HCT116 (cell line): Measurements from ENCODE around the gene MMP21. TPM values are rescaled to one million over a fixed set of nuclear protein-coding genes. Genes with fewer than 3 reads are reported as not detected.
A peak's percentile ranks its signal among the peaks of the same experiment; 100 is the strongest.

Experiments used
- ATAC-seq: fragments of 200-7000 bp; cut with Tn5 transposase; 2 replicates; pipeline ENCODE4 v1.9.1; 2020; ENCODE audit warnings: mild to moderate bottlenecking, moderate library complexity
- BruUV-seq: library from RNA; stranded (reverse); fragments of 400-500 nt; replicated peaks from 2 replicates; lab custom pipeline; 2021; lab: Mats Ljungman, UMichigan
- CTCF ChIA-PET: fragments of 300-600 bp; sonication (Branson Sonifier 250); formaldehyde crosslinking; loops from one replicate; lab custom pipeline; 2021; ENCODE audit warnings: antibody characterized with exemption; lab: Charles Lee
- POLR2A ChIA-PET: fragments of 300-600, 350-600 bp; sonication (Branson Sonifier 250); formaldehyde crosslinking; loops from one replicate; lab custom pipeline; 2021; ENCODE audit warnings: antibody characterized with exemption; lab: Charles Lee
- RAD21 ChIA-PET, 2 experiments: fragments of 300-600 bp; sonication (Branson Sonifier 250); formaldehyde crosslinking; loops; one replicate each; lab custom pipeline; 2023; ENCODE audit warnings: low total read pairs in 2 of 2; ENCODE audit not compliant: uncharacterized antibody in 2 of 2, unreplicated experiment in 2 of 2, low non-redundant PET in 1 of 2; lab: Charles Lee
- DNase-seq: peaks from one replicate; pipeline ENCODE4 v3.0.0-alpha.2; 2010; ENCODE audit warnings: low read depth, low spot score
- H2AFZ ChIP-seq: fragments of 200-600 bp; shearing (Covaris generic), sonication (generic); 2 replicates; pipeline ENCODE4 v1.6.1; 2017; ENCODE audit warnings: low read depth, mixed run types, mixed read lengths, antibody characterized with exemption, low read length; ENCODE audit not compliant: poor library complexity, severe bottlenecking
- H3K27ac ChIP-seq: 2 replicates; pipeline ENCODE4 v1.5.1; 2012; ENCODE audit warnings: low read depth, low read length
- H3K27me3 ChIP-seq: fragments of 200-600 bp; sonication (generic); 2 replicates; pipeline ENCODE4 v1.6.1; 2016; ENCODE audit warnings: mixed run types, low read length, mixed read lengths; ENCODE audit not compliant: insufficient read depth
- H3K36me3 ChIP-seq, 2 experiments: fragments of 200-500 bp in 1 of 2; fragments of 200-600 bp in 1 of 2; sonication (Bioruptor generic) in 1 of 2; sonication (generic) in 1 of 2; 2 replicates each; pipeline versions ENCODE4 v1.5.1 to v1.6.1; 2014 to 2016; ENCODE audit warnings: low read length in 2 of 2, inconsistent platforms in 1 of 2, mixed read lengths in 1 of 2, mixed run types in 1 of 2; ENCODE audit not compliant: insufficient read depth in 2 of 2, control insufficient read depth in 1 of 2
- H3K4me1 ChIP-seq, 2 experiments: fragments of 200-600 bp in 1 of 2; sonication (generic) in 1 of 2; 2 replicates each; pipeline versions ENCODE4 v1.5.1 to v1.6.1; 2012 to 2017; ENCODE audit warnings: low read length in 2 of 2, inconsistent platforms in 1 of 2, mild to moderate bottlenecking in 1 of 2, mixed read lengths in 1 of 2, mixed run types in 1 of 2, moderate library complexity in 1 of 2; ENCODE audit not compliant: insufficient read depth in 2 of 2, control insufficient read depth in 1 of 2
- H3K4me2 ChIP-seq: fragments of 200-600 bp; sonication (generic); 2 replicates; pipeline ENCODE4 v1.6.1; 2017; ENCODE audit warnings: mixed run types, low read length, mixed read lengths
- H3K4me3 ChIP-seq, 2 experiments: fragments of 200-600 bp in 1 of 2; sonication (generic) in 1 of 2; replicated peaks in 1 of 2; 2 replicates each; pipeline ENCODE4 v1.5.1; 2011 to 2016; ENCODE audit warnings: low read length in 2 of 2, control low read depth in 1 of 2, low read depth in 1 of 2, mild to moderate bottlenecking in 1 of 2, mixed read lengths in 1 of 2, mixed run types in 1 of 2
- H3K79me2 ChIP-seq: fragments of 200-600 bp; sonication (generic); 2 replicates; pipeline ENCODE4 v1.6.1; 2017; ENCODE audit warnings: mild to moderate bottlenecking, mixed run types, low read length, moderate library complexity, mixed read lengths; ENCODE audit not compliant: insufficient read depth
- H3K9ac ChIP-seq: fragments of 200-600 bp; sonication (generic); 2 replicates; pipeline ENCODE4 v1.6.1; 2016; ENCODE audit warnings: low read length, mixed read lengths
- H3K9me2 ChIP-seq: fragments of 200-600 bp; sonication (generic), shearing (Covaris generic); 2 replicates; pipeline ENCODE4 v1.6.1; 2017; ENCODE audit warnings: mixed run types, mild to moderate bottlenecking, moderate library complexity; ENCODE audit not compliant: insufficient read depth
- H3K9me3 ChIP-seq, 2 experiments: fragments of 200-500 bp in 1 of 2; fragments of 200-600 bp in 1 of 2; sonication (Bioruptor generic) in 1 of 2; sonication (generic) in 1 of 2; 2 replicates each; pipeline ENCODE4 v1.6.1; 2014 to 2017; ENCODE audit warnings: low read length in 2 of 2, mixed read lengths in 2 of 2, inconsistent platforms in 1 of 2, low read depth in 1 of 2, mild to moderate bottlenecking in 1 of 2, mixed run types in 1 of 2, moderate library complexity in 1 of 2; ENCODE audit not compliant: control insufficient read depth in 1 of 2, insufficient read depth in 1 of 2
- H4K20me1 ChIP-seq: fragments of 200-600 bp; sonication (generic), shearing (Covaris generic); 2 replicates; pipeline ENCODE4 v1.6.1; 2017; ENCODE audit warnings: mixed run types, mild to moderate bottlenecking, moderate library complexity; ENCODE audit not compliant: insufficient read depth
- CBX3 ChIP-seq: IDR thresholded peaks from 2 replicates; pipeline ENCODE4 v1.6.1; 2012; ENCODE audit warnings: low read depth
- CEBPB ChIP-seq: IDR thresholded peaks from 2 replicates; pipeline ENCODE4 v1.6.1; 2012; ENCODE audit warnings: low read depth
- EGR1 ChIP-seq: IDR thresholded peaks from 2 replicates; pipeline ENCODE4 v1.6.1; 2012; ENCODE audit warnings: low read depth
- EZH2 ChIP-seq: fragments of 200-600 bp; sonication (generic); IDR thresholded peaks from 2 replicates; pipeline ENCODE4 v1.6.1; 2017; ENCODE audit warnings: antibody characterized with exemption, mixed run types
- FOSL1 ChIP-seq: IDR thresholded peaks from 2 replicates; pipeline ENCODE4 v1.6.1; 2012; ENCODE audit warnings: low read depth
- POLR2AphosphoS5 ChIP-seq: IDR thresholded peaks from 2 replicates; pipeline ENCODE4 v1.6.1; 2011; ENCODE audit warnings: mild to moderate bottlenecking, low read depth, low read length, moderate library complexity
- SIN3A ChIP-seq: IDR thresholded peaks from 2 replicates; pipeline ENCODE4 v1.6.1; 2012; ENCODE audit warnings: low read depth
- SP1 ChIP-seq: IDR thresholded peaks from 2 replicates; pipeline ENCODE4 v1.6.1; 2012; ENCODE audit warnings: low read depth
- SRF ChIP-seq: IDR thresholded peaks from 2 replicates; pipeline ENCODE4 v1.6.1; 2012; ENCODE audit warnings: low read depth
- YY1 ChIP-seq: IDR thresholded peaks from 2 replicates; pipeline ENCODE4 v1.6.1; 2011; ENCODE audit warnings: low read length, low read depth, moderate library complexity, mild to moderate bottlenecking; ENCODE audit not compliant: insufficient replicate concordance; ENCODE audit errors: extremely low read depth
- ZFX ChIP-seq: fragments of 450-650 bp; IDR thresholded peaks from 2 replicates; pipeline ENCODE4 v1.6.1; 2017
- ZNF274 ChIP-seq: fragments of 200-500 bp; sonication (Bioruptor generic); IDR thresholded peaks from 2 replicates; pipeline ENCODE4 v1.6.1; 2014; ENCODE audit warnings: mild to moderate bottlenecking, low read depth, low read length, inconsistent platforms
- intact Hi-C: fragments of 100-400 bp; cut with micrococcal nuclease; formaldehyde crosslinking; loops from 2 replicates; pipeline ENCODE4 v1.10.0; 2022
- total RNA-seq: library from RNA; stranded (reverse); gene quantifications from one replicate; pipeline ENCODE4 v1.2.1, GENCODE V29; 2021; ENCODE audit not compliant: unreplicated experiment
- TF ChIP-seq, protein P1 (sequence below): IDR thresholded peaks from 2 replicates; pipeline ENCODE4 v1.6.1; 2012
- TF ChIP-seq, protein P2 (sequence below), 3 experiments: fragments of 200-600 bp in 1 of 3; sonication (generic) in 1 of 3; IDR thresholded peaks in 2 of 3; conservative IDR thresholded peaks in 1 of 3; 2 replicates each; pipeline ENCODE4 v1.5.1; 2012 to 2017; ENCODE audit warnings: low read depth in 2 of 3, low read length in 2 of 3, antibody characterized with exemption in 1 of 3, borderline replicate concordance in 1 of 3, control low read depth in 1 of 3, mild to moderate bottlenecking in 1 of 3, mixed read lengths in 1 of 3, mixed run types in 1 of 3, moderate library complexity in 1 of 3; ENCODE audit not compliant: insufficient read depth in 1 of 3
- TF ChIP-seq, protein P3 (sequence below): IDR thresholded peaks from 2 replicates; pipeline ENCODE4 v1.6.1; 2012; ENCODE audit warnings: low read depth

MMP21 gene
- total RNA-seq, 1 experiment from 2014 or later: not detected

DNA sequence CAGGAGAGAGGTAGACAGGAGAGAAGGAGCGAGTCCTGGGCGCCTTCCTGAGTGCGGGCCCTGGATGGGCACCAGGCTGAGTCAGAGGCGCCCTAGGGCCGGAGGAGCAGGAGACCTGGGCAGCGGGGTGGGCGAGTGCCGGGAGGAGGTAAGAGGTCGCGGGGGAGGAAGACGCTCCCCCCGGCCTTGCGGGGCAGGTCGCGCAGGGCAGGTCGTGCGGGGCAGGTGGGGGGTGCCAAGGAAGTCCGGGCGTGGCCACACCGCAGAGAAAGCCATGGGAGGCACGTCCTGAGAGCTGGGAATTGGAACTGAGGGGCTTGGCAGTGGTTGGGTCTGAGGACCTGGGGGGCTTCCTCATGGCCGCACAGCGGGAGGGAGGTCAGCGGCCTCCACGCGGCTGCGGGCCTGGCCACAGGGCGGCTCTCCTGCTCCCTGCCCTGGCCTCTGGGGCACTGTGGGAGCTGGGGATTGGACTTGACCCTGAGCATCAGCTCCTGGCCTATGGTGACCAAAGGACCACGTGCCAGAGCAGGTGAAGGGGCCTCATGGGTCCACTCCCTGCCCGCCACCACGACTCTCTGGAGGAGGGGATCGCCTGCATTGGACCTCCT is 935 bp downstream of the MMP21 start:
- intact Hi-C loops: no loop called here
- H2AFZ ChIP-seq: no peak overlapping the region
- H3K27ac ChIP-seq: no peak overlapping the region
- DNase-seq (no peak), ATAC-seq (0 out of 2 replicates have a peak, but pooled peaks have one; percentile 4)
- POLR2A ChIA-PET: no interaction called here
- no peaks in the 10 kb centered on the region for H3K79me2 ChIP-seq
- TF ChIP-seq SP1 (no peak), ZFX (no peak), EZH2 (no peak), SRF (no peak), CBX3 (no peak), POLR2AphosphoS5 (no peak), ZNF274 (no peak)
- TF ChIP-seq, protein P1, sequence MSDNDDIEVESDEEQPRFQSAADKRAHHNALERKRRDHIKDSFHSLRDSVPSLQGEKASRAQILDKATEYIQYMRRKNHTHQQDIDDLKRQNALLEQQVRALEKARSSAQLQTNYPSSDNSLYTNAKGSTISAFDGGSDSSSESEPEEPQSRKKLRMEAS: no peak
- H3K27me3 ChIP-seq: no peaks in the 10 kb centered on the region
- H3K9me2 ChIP-seq: no peaks in the 10 kb centered on the region
- no peaks in the 10 kb centered on the region for H4K20me1 ChIP-seq
- no peak overlapping the region for H3K9ac ChIP-seq
- CTCF ChIA-PET: no interaction called here
- no peaks in the 10 kb centered on the region for H3K9me3 ChIP-seq
- BruUV-seq: no TSS peak
- H3K36me3 ChIP-seq: no peaks in the 10 kb centered on the region
- RAD21 ChIA-PET: no interaction called here
- H3K4me2 ChIP-seq: no peak overlapping the region
- H3K4me1 ChIP-seq: no peaks in the 10 kb centered on the region
- H3K4me3 ChIP-seq: no peak overlapping the region

DNA sequence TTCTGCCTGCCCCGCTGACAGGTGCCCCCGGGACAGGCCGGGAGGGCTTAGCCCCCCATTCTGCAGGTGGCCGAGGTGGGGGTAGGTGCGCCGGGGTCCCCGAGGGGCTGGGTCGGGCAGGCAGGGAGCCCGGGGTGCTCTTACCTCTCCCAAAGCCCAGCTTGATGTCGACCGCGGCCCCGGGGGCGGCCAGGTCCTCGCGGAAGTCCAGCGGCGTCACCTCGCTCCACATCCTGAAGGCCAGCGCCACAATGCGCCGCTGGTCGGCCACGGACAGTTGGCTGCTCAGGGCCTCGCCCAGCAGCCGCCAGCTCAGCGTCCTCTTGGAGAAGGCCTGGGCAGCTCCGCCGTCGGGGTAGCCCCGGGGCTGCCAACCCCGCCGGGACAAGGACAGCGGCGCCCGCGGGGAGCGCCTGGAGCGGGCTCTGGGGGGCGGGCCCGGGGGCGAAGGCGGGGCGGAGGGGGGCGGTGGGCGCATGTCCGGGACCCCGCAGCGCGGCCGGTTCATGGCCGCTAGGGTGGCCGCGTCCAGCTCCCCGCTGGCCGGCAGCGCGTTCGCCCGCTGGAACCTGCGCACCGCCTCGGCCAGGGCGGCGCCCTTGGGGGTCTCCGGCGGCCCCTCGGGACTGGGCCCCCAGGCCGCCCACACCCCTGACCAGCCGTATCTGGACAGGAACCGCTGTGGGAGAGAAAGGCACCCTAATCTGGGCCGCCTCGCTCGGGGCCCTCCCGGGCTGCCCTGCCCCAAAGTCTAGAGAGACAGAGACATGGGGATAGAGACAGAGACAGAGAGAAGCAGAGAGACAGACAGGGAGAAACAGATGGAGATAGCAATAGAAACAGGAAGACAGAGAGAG is 1.7 kb downstream of the MMP21 start:
- Histone ChIP-seq H3K27ac (no peak overlapping the region), H3K79me2 (no peaks in the 10 kb centered on the region), H3K9me2 (no peaks in the 10 kb centered on the region), H3K4me2 (no peak overlapping the region), H4K20me1 (no peaks in the 10 kb centered on the region), H3K36me3 (no peaks in the 10 kb centered on the region), H2AFZ (no peak overlapping the region), H3K4me1 (no peaks in the 10 kb centered on the region), H3K27me3 (no peaks in the 10 kb centered on the region), H3K9me3 (no peaks in the 10 kb centered on the region), H3K9ac (no peak overlapping the region), H3K4me3 (no peak overlapping the region)
- BruUV-seq: no TSS peak
- ATAC-seq: no peak
- intact Hi-C loops: no loop called here
- CTCF ChIA-PET: no interaction called here
- POLR2A ChIA-PET: no interaction called here
- no peak for DNase-seq
- RAD21 ChIA-PET: no interaction called here
- TF ChIP-seq FOSL1: no peak
- TF ChIP-seq, protein P2, sequence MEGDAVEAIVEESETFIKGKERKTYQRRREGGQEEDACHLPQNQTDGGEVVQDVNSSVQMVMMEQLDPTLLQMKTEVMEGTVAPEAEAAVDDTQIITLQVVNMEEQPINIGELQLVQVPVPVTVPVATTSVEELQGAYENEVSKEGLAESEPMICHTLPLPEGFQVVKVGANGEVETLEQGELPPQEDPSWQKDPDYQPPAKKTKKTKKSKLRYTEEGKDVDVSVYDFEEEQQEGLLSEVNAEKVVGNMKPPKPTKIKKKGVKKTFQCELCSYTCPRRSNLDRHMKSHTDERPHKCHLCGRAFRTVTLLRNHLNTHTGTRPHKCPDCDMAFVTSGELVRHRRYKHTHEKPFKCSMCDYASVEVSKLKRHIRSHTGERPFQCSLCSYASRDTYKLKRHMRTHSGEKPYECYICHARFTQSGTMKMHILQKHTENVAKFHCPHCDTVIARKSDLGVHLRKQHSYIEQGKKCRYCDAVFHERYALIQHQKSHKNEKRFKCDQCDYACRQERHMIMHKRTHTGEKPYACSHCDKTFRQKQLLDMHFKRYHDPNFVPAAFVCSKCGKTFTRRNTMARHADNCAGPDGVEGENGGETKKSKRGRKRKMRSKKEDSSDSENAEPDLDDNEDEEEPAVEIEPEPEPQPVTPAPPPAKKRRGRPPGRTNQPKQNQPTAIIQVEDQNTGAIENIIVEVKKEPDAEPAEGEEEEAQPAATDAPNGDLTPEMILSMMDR (IDR thresholded peaks at IDR 0.05 in 2 of 3, conservative IDR thresholded peaks at IDR 0.05 in 1 of 3; ENCODE audit: borderline replicate concordance in 1 of 3, insufficient read depth in 1 of 3, low read depth in 2 of 3, low read length in 2 of 3): no peak
- TF ChIP-seq, protein P3, sequence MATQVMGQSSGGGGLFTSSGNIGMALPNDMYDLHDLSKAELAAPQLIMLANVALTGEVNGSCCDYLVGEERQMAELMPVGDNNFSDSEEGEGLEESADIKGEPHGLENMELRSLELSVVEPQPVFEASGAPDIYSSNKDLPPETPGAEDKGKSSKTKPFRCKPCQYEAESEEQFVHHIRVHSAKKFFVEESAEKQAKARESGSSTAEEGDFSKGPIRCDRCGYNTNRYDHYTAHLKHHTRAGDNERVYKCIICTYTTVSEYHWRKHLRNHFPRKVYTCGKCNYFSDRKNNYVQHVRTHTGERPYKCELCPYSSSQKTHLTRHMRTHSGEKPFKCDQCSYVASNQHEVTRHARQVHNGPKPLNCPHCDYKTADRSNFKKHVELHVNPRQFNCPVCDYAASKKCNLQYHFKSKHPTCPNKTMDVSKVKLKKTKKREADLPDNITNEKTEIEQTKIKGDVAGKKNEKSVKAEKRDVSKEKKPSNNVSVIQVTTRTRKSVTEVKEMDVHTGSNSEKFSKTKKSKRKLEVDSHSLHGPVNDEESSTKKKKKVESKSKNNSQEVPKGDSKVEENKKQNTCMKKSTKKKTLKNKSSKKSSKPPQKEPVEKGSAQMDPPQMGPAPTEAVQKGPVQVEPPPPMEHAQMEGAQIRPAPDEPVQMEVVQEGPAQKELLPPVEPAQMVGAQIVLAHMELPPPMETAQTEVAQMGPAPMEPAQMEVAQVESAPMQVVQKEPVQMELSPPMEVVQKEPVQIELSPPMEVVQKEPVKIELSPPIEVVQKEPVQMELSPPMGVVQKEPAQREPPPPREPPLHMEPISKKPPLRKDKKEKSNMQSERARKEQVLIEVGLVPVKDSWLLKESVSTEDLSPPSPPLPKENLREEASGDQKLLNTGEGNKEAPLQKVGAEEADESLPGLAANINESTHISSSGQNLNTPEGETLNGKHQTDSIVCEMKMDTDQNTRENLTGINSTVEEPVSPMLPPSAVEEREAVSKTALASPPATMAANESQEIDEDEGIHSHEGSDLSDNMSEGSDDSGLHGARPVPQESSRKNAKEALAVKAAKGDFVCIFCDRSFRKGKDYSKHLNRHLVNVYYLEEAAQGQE: no peak
- TF ChIP-seq YY1: no peak
- TF ChIP-seq SIN3A: no peak
- no peak for TF ChIP-seq EGR1
- TF ChIP-seq CEBPB: no peak
